ENCODE measurements around the gene GAPVD1.
"Not testable (repeated sequence)": the region's sequence is repeated elsewhere in the genome, so short reads cannot be mapped to it uniquely, and the experiment has no call there.

GAPVD1 gene

DNA sequence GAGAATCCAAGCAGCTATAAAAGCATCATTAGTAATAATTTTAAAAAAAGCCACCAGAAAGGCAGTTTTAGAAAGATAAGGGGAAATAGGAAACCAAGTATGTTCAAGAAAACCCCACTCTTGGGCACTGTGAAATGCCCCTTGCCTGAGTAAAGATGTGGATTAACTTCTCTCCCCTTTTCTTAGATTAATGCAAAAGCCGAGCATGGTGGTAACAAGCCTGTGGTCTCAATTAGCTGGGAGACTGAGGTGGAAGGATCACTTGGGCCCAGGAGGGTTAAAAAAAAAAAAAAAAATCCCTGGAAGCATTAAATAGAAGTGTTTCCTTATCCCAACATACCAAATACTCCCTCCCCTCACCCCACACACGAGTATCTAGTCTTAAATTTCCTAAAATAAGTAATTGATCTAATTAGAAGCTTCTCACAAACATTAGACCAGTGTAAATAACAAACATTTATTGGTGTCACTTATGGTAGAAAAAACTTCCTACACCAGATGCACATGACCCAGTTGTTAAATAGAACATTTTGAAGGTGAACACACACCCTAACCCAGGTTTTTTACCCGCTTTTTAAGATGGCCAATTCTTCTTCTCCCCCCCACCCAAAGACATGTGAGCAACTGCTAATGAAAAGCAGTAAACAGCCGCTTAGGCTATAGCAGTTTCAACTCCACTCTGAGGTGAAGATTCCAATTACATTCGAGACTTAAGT is 25.7 kb upstream of the GAPVD1 start:
- TF ChIP-seq, protein P1, sequence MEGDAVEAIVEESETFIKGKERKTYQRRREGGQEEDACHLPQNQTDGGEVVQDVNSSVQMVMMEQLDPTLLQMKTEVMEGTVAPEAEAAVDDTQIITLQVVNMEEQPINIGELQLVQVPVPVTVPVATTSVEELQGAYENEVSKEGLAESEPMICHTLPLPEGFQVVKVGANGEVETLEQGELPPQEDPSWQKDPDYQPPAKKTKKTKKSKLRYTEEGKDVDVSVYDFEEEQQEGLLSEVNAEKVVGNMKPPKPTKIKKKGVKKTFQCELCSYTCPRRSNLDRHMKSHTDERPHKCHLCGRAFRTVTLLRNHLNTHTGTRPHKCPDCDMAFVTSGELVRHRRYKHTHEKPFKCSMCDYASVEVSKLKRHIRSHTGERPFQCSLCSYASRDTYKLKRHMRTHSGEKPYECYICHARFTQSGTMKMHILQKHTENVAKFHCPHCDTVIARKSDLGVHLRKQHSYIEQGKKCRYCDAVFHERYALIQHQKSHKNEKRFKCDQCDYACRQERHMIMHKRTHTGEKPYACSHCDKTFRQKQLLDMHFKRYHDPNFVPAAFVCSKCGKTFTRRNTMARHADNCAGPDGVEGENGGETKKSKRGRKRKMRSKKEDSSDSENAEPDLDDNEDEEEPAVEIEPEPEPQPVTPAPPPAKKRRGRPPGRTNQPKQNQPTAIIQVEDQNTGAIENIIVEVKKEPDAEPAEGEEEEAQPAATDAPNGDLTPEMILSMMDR (IDR thresholded peaks at IDR 0.05; ENCODE audit: low read depth, low read length), result no peak
- H3K4me3 ChIP-seq (ENCODE audit: low read depth, low read length), result peak overlapping the region; percentile 14
- in situ Hi-C loops (cut with HindIII; ENCODE audit: low sequenced_read_pairs), result no loop called here
- no peak for DNase-seq (ENCODE audit: low read depth, low spot score)

DNA sequence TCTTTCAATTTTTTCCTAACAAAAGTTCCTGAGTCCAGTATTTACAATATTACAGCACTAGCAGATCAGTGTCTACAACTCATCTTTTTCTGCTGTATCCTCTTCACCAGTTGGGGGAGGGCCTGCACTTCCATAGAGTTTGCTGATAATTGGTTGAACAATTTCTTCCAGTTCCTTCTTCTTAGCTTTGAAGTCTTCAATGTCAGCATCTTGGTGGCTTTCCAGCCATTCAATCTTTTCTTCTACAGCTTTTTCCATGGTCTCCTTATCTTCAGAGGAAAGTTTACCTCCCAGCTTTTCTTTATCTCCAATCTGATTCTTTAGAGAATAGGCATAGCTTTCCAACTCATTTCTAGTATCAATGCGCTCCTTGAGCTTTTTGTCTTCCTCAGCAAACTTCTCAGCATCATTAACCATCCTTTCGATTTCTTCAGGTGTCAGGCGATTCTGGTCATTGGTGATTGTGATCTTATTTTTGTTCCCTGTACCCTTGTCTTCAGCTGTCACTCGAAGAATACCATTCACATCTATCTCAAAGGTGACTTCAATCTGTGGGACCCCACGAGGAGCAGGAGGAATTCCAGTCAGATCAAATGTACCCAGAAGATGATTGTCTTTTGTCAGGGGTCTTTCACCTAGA is 25.0 kb upstream of the GAPVD1 start:
- in situ Hi-C loops (cut with HindIII; ENCODE audit: low sequenced_read_pairs); DNase-seq (ENCODE audit: low read depth, low spot score): not testable (repeated sequence)
- H3K4me3 ChIP-seq (ENCODE audit: low read depth, low read length), result peak overlapping the region; percentile 14

DNA sequence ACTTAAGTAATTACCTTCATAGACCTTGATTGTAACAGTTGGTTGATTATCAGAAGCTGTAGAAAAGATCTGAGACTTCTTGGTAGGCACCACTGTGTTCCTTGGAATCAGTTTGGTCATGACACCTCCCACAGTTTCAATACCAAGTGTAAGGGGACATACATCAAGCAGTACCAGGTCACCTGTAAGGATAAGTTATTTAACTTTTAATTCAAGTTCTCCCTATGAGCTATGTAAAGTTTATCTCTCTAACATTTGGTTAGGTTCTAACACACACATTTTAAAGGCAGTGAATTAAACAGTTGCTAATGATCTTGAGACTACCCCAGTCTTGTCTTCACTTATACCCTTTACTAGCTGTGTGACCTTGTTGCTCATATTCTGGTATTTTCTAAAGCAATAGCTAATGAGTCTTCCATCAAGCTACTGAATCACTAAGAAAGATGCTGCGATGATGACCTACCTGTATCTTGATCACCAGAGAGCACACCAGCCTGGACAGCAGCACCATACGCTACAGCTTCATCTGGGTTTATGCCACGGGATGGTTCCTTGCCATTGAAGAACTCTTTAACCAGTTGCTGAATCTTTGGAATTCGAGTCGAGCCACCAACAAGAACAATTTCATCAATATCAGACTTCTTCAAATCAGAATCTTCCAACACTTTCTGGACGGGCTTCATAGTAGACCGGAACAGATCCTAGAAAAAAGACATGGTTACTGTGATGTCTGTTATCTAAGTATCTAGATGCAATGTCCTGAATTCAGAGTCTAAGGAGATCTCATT is 23.3 kb upstream of the GAPVD1 start:
- TF ChIP-seq, protein P1 (IDR thresholded peaks at IDR 0.05; ENCODE audit: low read depth, low read length), result no peak
- no peak for DNase-seq (ENCODE audit: low read depth, low spot score)
- H3K4me3 ChIP-seq (ENCODE audit: low read depth, low read length), result peak overlapping the region; percentile 68
- in situ Hi-C loops (cut with HindIII; ENCODE audit: low sequenced_read_pairs), result no loop called here

DNA sequence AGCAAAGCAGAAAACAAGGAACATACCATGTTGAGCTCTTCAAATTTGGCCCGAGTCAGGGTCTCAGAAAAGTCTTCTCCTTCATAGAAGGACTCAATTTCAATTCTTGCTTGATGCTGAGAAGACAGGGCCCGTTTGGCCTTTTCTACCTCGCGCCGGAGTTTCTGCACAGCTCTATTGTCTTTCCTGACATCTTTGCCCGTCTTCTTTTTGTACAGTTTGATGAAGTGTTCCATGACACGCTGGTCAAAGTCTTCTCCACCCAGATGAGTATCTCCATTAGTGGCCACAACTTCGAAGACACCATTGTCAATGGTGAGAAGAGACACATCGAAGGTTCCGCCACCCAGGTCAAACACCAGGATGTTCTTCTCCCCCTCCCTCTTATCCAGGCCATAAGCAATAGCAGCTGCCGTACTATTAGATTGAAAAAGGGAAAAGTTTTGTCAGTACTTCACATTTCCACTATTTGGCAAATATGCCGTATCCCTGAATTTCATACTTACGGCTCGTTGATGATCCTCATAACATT is 22.6 kb upstream of the GAPVD1 start:
- DNase-seq (ENCODE audit: low read depth, low spot score), result no peak
- in situ Hi-C loops (cut with HindIII; ENCODE audit: low sequenced_read_pairs), result no loop called here
- peak overlapping the region; percentile 68 for H3K4me3 ChIP-seq (ENCODE audit: low read depth, low read length)

DNA sequence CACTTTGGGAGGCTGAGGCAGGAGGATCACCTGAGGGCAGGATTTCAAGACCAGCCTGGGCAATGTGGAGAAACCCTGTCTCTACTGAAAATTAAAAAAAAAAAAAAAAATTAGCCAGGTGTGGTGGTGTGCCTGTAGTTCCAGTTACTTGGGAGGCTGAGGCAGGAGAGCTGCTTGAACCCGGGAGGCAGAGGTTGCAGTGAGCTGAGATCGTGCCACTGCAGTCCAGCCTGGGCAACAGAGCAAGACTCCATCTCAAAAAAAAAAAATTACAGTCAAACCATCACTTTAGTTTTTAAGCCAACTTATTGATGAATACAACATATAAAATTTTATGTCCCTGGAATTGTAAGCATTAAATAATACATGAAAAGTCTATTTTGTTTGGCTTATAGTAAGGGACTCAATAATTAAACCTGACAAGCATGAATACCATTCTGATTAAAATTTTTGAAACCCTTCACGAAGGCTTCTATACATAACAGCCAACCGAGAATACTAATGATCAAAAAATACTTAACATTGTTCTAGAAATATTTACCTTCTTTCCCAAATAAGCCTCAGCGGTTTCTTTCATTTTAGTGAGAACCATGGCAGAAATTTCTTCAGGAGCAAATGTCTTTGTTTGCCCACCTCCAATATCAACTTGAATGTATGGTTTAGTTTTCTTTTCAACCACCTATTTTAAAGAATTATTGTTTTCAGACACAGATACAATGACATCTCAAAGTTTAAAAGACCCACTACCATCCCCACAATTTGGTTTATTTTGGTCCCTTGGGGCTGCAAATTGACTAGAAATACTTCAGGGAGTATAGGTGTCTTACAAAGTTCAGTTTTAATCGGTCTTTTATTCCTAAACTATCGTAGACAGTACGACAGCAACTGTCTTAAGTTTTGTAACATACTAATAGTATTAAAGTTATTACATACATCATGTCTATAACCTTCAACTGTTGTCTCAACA is 21.7 kb upstream of the GAPVD1 start:
- in situ Hi-C loops (cut with HindIII; ENCODE audit: low sequenced_read_pairs), result no loop called here
- no peak for DNase-seq (ENCODE audit: low read depth, low spot score)

More for the DNA sequence above, 22.6 kb upstream of the GAPVD1 start:
- TF ChIP-seq, protein P1 (IDR thresholded peaks at IDR 0.05; ENCODE audit: low read depth, low read length), result no peak

DNA sequence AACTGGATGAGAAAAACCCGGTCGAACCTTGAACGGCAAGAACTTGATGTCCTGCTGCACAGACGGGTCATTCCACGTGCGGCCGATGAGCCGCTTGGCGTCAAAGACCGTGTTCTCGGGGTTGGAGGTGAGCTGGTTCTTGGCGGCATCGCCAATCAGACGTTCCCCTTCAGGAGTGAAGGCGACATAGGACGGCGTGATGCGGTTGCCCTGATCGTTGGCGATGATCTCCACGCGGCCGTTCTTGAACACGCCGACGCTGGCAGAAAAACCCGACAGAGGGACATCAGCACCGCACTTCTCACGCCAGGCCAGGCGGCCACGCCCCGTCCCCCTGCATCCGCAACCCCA is 21.0 kb upstream of the GAPVD1 start:
- H3K4me3 ChIP-seq (ENCODE audit: low read depth, low read length), result peak overlapping the region; percentile 68
- in situ Hi-C loops (cut with HindIII; ENCODE audit: low sequenced_read_pairs), result no loop called here
- TF ChIP-seq, protein P1 (IDR thresholded peaks at IDR 0.05; ENCODE audit: low read depth, low read length), result no peak
- DNase-seq (ENCODE audit: low read depth, low spot score), result peak; percentile 29

More for the DNA sequence above, 21.7 kb upstream of the GAPVD1 start:
- TF ChIP-seq, protein P1 (IDR thresholded peaks at IDR 0.05; ENCODE audit: low read depth, low read length), result no peak
- peak overlapping the region; percentile 68 for H3K4me3 ChIP-seq (ENCODE audit: low read depth, low read length)
